ENCODE data around the gene ESAM. TPM values are rescaled to one million over a fixed set of nuclear protein-coding genes. Genes with fewer than 3 reads are reported as not detected.

The ESAM gene
- polyA plus RNA-seq, 1 experiment: 0.06 TPM

- Histone ChIP-seq H3K4me3 (ENCODE audit: low read depth, low read length) (no peak overlapping the region), H3K27ac (ENCODE audit: low read depth, low read length) (no peak overlapping the region), H3K9me3 (ENCODE audit: control insufficient read depth, insufficient read depth, low read length) (peaks cover 6% of the 10 kb centered on the region; the same call in 1 of the 2 replicates), H3K27me3 (ENCODE audit: control insufficient read depth, insufficient read depth, low read length) (peaks cover 19% of the 10 kb centered on the region)
- no peak for DNase-seq (ENCODE audit: low read depth, low spot score)
- POLR2A ChIA-PET: no interaction called here
- TF ChIP-seq CTCF (IDR thresholded peaks at IDR 0.05; ENCODE audit: low read depth, low read length): no peak
- CTCF ChIA-PET: interaction anchor here (1.3 to 2.5 kb wide), 5 partner anchors 11 to 113 kb away, joined by 4 to 13 read pairs (median 9); no protein-coding TSS in a partner anchor
Observed at GRCh38 chr11:124756753-124757227, 5.3 kb downstream of the ESAM start.

- H3K27ac ChIP-seq (ENCODE audit: low read depth, low read length): no peak overlapping the region
- no peak for TF ChIP-seq CTCF (IDR thresholded peaks at IDR 0.05; ENCODE audit: low read depth, low read length)
- DNase-seq (ENCODE audit: low read depth, low spot score): no peak
- peaks cover 17% of the 10 kb centered on the region for H3K27me3 ChIP-seq (ENCODE audit: control insufficient read depth, insufficient read depth, low read length)
- no peak overlapping the region for H3K4me3 ChIP-seq (ENCODE audit: low read depth, low read length)
- H3K9me3 ChIP-seq (ENCODE audit: control insufficient read depth, insufficient read depth, low read length): peaks cover 6% of the 10 kb centered on the region; the same call in 1 of the 2 replicates
- POLR2A ChIA-PET: no interaction called here
- CTCF ChIA-PET: interaction anchor here (0.6 to 2.5 kb wide), 7 partner anchors 8 to 340 kb away, joined by 3 to 13 read pairs (median 5); no protein-coding TSS in a partner anchor
Observed at GRCh38 chr11:124756033-124756752, 5.9 kb downstream of the ESAM start.

- Histone ChIP-seq H3K9me3 (ENCODE audit: control insufficient read depth, insufficient read depth, low read length) (peaks cover 4% of the 10 kb centered on the region; the same call in 1 of the 2 replicates), H3K27me3 (ENCODE audit: control insufficient read depth, insufficient read depth, low read length) (peaks cover 11% of the 10 kb centered on the region), H3K27ac (ENCODE audit: low read depth, low read length) (no peak overlapping the region), H3K4me3 (ENCODE audit: low read depth, low read length) (no peak overlapping the region)
- DNase-seq (ENCODE audit: low read depth, low spot score): no peak
- ChIA-PET CTCF (interaction anchor here (1.0 to 2.5 kb wide), 2 partner anchors 8 to 40 kb away, joined by 5 to 9 read pairs; no protein-coding TSS in a partner anchor), POLR2A (no interaction called here)
- no peak for TF ChIP-seq CTCF (IDR thresholded peaks at IDR 0.05; ENCODE audit: low read depth, low read length)
Observed at GRCh38 chr11:124754710-124755109, 7.4 kb downstream of the ESAM start.

- TF ChIP-seq CTCF (IDR thresholded peaks at IDR 0.05; ENCODE audit: low read depth, low read length): no peak
- H3K9me3 ChIP-seq (ENCODE audit: control insufficient read depth, insufficient read depth, low read length): peaks cover under 1% of the 10 kb centered on the region; the same call in 1 of the 2 replicates
- no peak overlapping the region for H3K27ac ChIP-seq (ENCODE audit: low read depth, low read length)
- ChIA-PET CTCF (interaction anchor here (2.4 to 2.5 kb wide), 3 partner anchors 8 to 110 kb away, joined by 8 to 19 read pairs (median 9); partner anchors contain the start of gene ESAM), POLR2A (no interaction called here)
- DNase-seq (ENCODE audit: low read depth, low spot score): no peak
- H3K27me3 ChIP-seq (ENCODE audit: control insufficient read depth, insufficient read depth, low read length): peaks cover 11% of the 10 kb centered on the region
- H3K4me3 ChIP-seq (ENCODE audit: low read depth, low read length): no peak overlapping the region
Observed at GRCh38 chr11:124754309-124754708, 7.8 kb downstream of the ESAM start.

- no peak for DNase-seq (ENCODE audit: low read depth, low spot score)
- TF ChIP-seq CTCF (IDR thresholded peaks at IDR 0.05; ENCODE audit: low read depth, low read length): no peak
- H3K4me3 ChIP-seq (ENCODE audit: low read depth, low read length): no peak overlapping the region
- ChIA-PET POLR2A (no interaction called here), CTCF (interaction anchor here (0.5 to 2.4 kb wide), 4 partner anchors 10 to 123 kb away, joined by 3 to 19 read pairs (median 6); partner anchors contain the start of gene ESAM)
- H3K27ac ChIP-seq (ENCODE audit: low read depth, low read length): no peak overlapping the region
- H3K27me3 ChIP-seq (ENCODE audit: control insufficient read depth, insufficient read depth, low read length): peaks cover 11% of the 10 kb centered on the region
- no peaks in the 10 kb centered on the region for H3K9me3 ChIP-seq (ENCODE audit: control insufficient read depth, insufficient read depth, low read length)
Observed at GRCh38 chr11:124753624-124754023, 8.5 kb downstream of the ESAM start.

All from AG04450 (cell line).